Tongue (tissue), 2 donors: Measurements from ENCODE around the gene KIF12. TPM values are rescaled to one million over a fixed set of nuclear protein-coding genes. Genes with fewer than 3 reads are reported as not detected.
"Not testable (repeated sequence)": the region's sequence is repeated elsewhere in the genome, so short reads cannot be mapped to it uniquely, and the experiment has no call there.

Source experiments
- DNase-seq: peaks from one replicate; pipeline ENCODE4 v3.0.0-alpha.2; 2015
- total RNA-seq: library from RNA; depleted of rRNA; stranded (reverse); fragments of >200 nt; gene quantifications from one replicate; pipeline ENCODE4 v1.2.3, GENCODE V29; 2014

KIF12 gene
- total RNA-seq, 1 donor from 2014 or later: 0.31 TPM

GRCh38 chr9:114043660-114044059 lies 55.4 kb downstream of the KIF12 start:
- DNase-seq: not testable (repeated sequence)

Other genes starting within 250 kb of the KIF12 start
- 10.8 TPM for gene ZNF618, start 223.0 kb downstream of the KIF12 start, total RNA-seq
- gene AMBP, start 21.0 kb downstream of the KIF12 start, total RNA-seq: not detected
- gene COL27A1, start 56.2 kb upstream of the KIF12 start, total RNA-seq: 21.6 TPM
- not detected for gene ORM1, start 223.8 kb upstream of the KIF12 start, total RNA-seq
- gene ORM2, start 230.6 kb upstream of the KIF12 start, total RNA-seq: not detected